ENCODE measurements around the gene UPP2. TPM values are rescaled to one million over a fixed set of nuclear protein-coding genes. Genes with fewer than 3 reads are reported as not detected.

The UPP2 gene
- total RNA-seq, 1 experiment from 2014 or later, result not detected

- peaks cover 6 to 11% of the 10 kb centered on the region in 2 experiments for H3K9me3 Mint-ChIP-seq
These were observed 29.3 kb upstream of the UPP2 start for GRCh38 chr2:158072361-158072760.

More at GRCh38 chr2:158072361-158072760, 29.3 kb upstream of the UPP2 start:
- Histone ChIP-seq H2BK15ac (ENCODE audit: low read depth, low read length) (no peak overlapping the region; the same call in 1 of the 2 replicates), H4K91ac (ENCODE audit: insufficient read length, low read depth, low read length) (no peak overlapping the region), H2BK120ac (ENCODE audit: low read depth, low read length, poor library complexity, severe bottlenecking) (no peak overlapping the region), H3K14ac (ENCODE audit: insufficient read depth, low read length) (no peak overlapping the region), H3K9ac (ENCODE audit: extremely low read depth, insufficient read length, low read length) (no peak overlapping the region), H3K27ac (ENCODE audit: insufficient read length, low read depth, low read length) (no peak overlapping the region), H3K4ac (ENCODE audit: low read depth, low read length) (no peak overlapping the region), H3K4me2 (ENCODE audit: insufficient read depth, insufficient read length, low read length) (no peak overlapping the region), H2AK5ac (ENCODE audit: insufficient read length, low read length) (no peak overlapping the region), H3K9me3 (ENCODE audit: control insufficient read depth, low read depth, low read length) (no peaks in the 10 kb centered on the region), H3K23me2 (ENCODE audit: insufficient read length, low read depth, low read length, poor library complexity, severe bottlenecking) (no peaks in the 10 kb centered on the region), H3T11ph (ENCODE audit: low read length) (no peak overlapping the region), H3K18ac (ENCODE audit: insufficient read length, low read depth, low read length) (no peak overlapping the region), H3K4me1 (ENCODE audit: insufficient read depth, low read length) (no peaks in the 10 kb centered on the region), H3K79me2 (ENCODE audit: insufficient read depth, low read length) (no peaks in the 10 kb centered on the region), H3K56ac (ENCODE audit: insufficient read length, low read depth, low read length) (no peak overlapping the region), H2BK12ac (ENCODE audit: insufficient read length, low read depth, low read length) (no peak overlapping the region), H4K5ac (ENCODE audit: insufficient read length, low read depth, low read length) (no peak overlapping the region), H2BK20ac (ENCODE audit: low read depth, low read length, poor library complexity, severe bottlenecking) (no peak overlapping the region), H3K27me3 (ENCODE audit: insufficient read depth, low read length) (no peaks in the 10 kb centered on the region), H4K8ac (replicated peaks; ENCODE audit: insufficient read length, low read depth, low read length) (no peak overlapping the region), H4K20me1 (ENCODE audit: control insufficient read depth, insufficient read depth, insufficient read length) (no peaks in the 10 kb centered on the region), H3K79me1 (ENCODE audit: insufficient read depth, low read depth, low read length, poor library complexity, severe bottlenecking) (no peaks in the 10 kb centered on the region), H2BK5ac (ENCODE audit: insufficient read length, low read length) (no peak overlapping the region), H2AFZ (ENCODE audit: low read length) (no peak overlapping the region), H3K23ac (ENCODE audit: insufficient read length, low read depth, low read length) (no peak overlapping the region)
- no peak for DNase-seq
- TF ChIP-seq, protein P1, sequence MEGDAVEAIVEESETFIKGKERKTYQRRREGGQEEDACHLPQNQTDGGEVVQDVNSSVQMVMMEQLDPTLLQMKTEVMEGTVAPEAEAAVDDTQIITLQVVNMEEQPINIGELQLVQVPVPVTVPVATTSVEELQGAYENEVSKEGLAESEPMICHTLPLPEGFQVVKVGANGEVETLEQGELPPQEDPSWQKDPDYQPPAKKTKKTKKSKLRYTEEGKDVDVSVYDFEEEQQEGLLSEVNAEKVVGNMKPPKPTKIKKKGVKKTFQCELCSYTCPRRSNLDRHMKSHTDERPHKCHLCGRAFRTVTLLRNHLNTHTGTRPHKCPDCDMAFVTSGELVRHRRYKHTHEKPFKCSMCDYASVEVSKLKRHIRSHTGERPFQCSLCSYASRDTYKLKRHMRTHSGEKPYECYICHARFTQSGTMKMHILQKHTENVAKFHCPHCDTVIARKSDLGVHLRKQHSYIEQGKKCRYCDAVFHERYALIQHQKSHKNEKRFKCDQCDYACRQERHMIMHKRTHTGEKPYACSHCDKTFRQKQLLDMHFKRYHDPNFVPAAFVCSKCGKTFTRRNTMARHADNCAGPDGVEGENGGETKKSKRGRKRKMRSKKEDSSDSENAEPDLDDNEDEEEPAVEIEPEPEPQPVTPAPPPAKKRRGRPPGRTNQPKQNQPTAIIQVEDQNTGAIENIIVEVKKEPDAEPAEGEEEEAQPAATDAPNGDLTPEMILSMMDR (conservative IDR thresholded peaks at IDR 0.05), result no peak
- Mint-ChIP-seq H3K4me3 (no peak overlapping the region), H3K4me1 (peaks cover 0 to 4% of the 10 kb centered on the region in 2 experiments; a peak in 1 of 4 replicates), H3K27me3 (ENCODE audit: low read depth) (peaks cover 2% of the 10 kb centered on the region; the same call in 1 of the 2 replicates), H3K27ac (peak overlapping the region in 1 of 3 experiments; percentile 84; a peak in 2 of 7 replicates), H3K36me3 (ENCODE audit: insufficient read depth in 1 of 3, low read depth in 3 of 3) (peaks cover 0 to 6% (median 2%) of the 10 kb centered on the region in 3 experiments; a peak in 6 of 7 replicates)
- no CpG with 5 or more reads among the region's 1 CpG for WGBS (ENCODE audit: extremely low coverage, insufficient read length, low lambda C conversion rate)
